HEK293T (cell line): ENCODE results near the gene UBN1.

ENCODE experiments used
- ARNT ChIP-seq: fragments of 450-650 bp; IDR thresholded peaks from 2 replicates; pipeline ENCODE4 v1.6.1; 2017; ENCODE audit warnings: mild to moderate bottlenecking
- BHLHE40 ChIP-seq: fragments of 450-650 bp; IDR thresholded peaks from 2 replicates; pipeline ENCODE4 v1.6.1; 2016; ENCODE audit warnings: mild to moderate bottlenecking, moderate library complexity, borderline replicate concordance
- FOXA1 ChIP-seq: fragments of 450-650 bp; IDR thresholded peaks from 2 replicates; pipeline ENCODE4 v1.6.1; 2016; ENCODE audit warnings: mild to moderate bottlenecking
- FOXK2 ChIP-seq: fragments of 450-650 bp; IDR thresholded peaks from 2 replicates; pipeline ENCODE4 v1.6.1; 2016; ENCODE audit warnings: mild to moderate bottlenecking
- FOXM1 ChIP-seq: fragments of 450-650 bp; IDR thresholded peaks from 2 replicates; pipeline ENCODE4 v1.6.1; 2017; ENCODE audit warnings: mild to moderate bottlenecking, borderline replicate concordance
- HDGF ChIP-seq: fragments of 450-650 bp; IDR thresholded peaks from 2 replicates; pipeline ENCODE4 v1.6.1; 2017; ENCODE audit warnings: antibody characterized with exemption, borderline replicate concordance
- NFRKB ChIP-seq: fragments of 450-650 bp; IDR thresholded peaks from 2 replicates; pipeline ENCODE4 v1.6.1; 2016; ENCODE audit warnings: mild to moderate bottlenecking, moderate library complexity
- SP1 ChIP-seq: fragments of 450-650 bp; IDR thresholded peaks from 2 replicates; pipeline ENCODE4 v1.6.1; 2017
- SUZ12 ChIP-seq: fragments of 450-650 bp; IDR thresholded peaks from 2 replicates; pipeline ENCODE4 v1.6.1; 2016; ENCODE audit warnings: mild to moderate bottlenecking
- TARDBP ChIP-seq: fragments of 450-650 bp; IDR thresholded peaks from 2 replicates; pipeline ENCODE4 v1.6.1; 2016
- TF ChIP-seq, protein P1 (sequence below): fragments of 450-650 bp; IDR thresholded peaks from 2 replicates; pipeline ENCODE4 v1.6.1; 2016

DNA sequence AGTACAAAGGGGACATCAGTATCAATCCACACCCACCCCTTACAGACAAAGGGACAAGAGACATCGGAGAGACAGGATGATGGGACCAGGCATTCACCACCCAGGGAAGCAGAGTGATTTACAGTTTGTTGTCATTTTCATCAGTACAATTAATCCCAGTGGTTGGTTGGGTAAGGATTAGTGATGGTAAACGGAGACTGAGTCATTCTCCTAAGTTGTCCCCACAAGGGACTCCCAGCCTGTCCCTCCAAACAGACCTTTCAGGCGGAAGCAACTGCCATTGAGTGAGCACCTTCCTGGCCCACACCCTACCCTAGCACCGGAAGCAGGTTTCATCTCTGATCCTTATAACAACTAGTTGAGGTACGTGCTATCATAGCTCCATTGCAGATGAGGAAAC, 78.5 kb downstream of the UBN1 start:
- TF ChIP-seq SP1 (no peak), ARNT (no peak), SUZ12 (no peak), FOXA1 (no peak), BHLHE40 (no peak), FOXK2 (no peak), HDGF (no peak), NFRKB (no peak), TARDBP (no peak), FOXM1 (no peak)
- TF ChIP-seq, protein P1, sequence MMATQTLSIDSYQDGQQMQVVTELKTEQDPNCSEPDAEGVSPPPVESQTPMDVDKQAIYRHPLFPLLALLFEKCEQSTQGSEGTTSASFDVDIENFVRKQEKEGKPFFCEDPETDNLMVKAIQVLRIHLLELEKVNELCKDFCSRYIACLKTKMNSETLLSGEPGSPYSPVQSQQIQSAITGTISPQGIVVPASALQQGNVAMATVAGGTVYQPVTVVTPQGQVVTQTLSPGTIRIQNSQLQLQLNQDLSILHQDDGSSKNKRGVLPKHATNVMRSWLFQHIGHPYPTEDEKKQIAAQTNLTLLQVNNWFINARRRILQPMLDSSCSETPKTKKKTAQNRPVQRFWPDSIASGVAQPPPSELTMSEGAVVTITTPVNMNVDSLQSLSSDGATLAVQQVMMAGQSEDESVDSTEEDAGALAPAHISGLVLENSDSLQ: no peak
